Activated CD4-positive, CD25-positive, alpha-beta regulatory T cell treated with anti-CD3 and anti-CD28 coated beads, Interleukin-2, amount 50 U/mL, for 16 hours (primary cell): Measurements from ENCODE around the gene DCAF7.

Experiments used
- DNase-seq: peaks from one replicate; pipeline ENCODE4 v3.0.0-alpha.2; 2020; ENCODE audit warnings: low read depth, low spot score

The DCAF7 gene

GRCh38 chr17:63544467-63545301 is 5.6 kb upstream of the DCAF7 start:
- DNase-seq: no peak

GRCh38 chr17:63546308-63547082 is 3.8 kb upstream of the DCAF7 start:
- no peak for DNase-seq

- no peak for DNase-seq
Measured at GRCh38 chr17:63547083-63547523, 3.2 kb upstream of the DCAF7 start.

- no peak for DNase-seq
Measured at GRCh38 chr17:63549289-63549945, 860 bp upstream of the DCAF7 start.

GRCh38 chr17:63550817-63551639 is 751 bp downstream of the DCAF7 start:
- no peak for DNase-seq

- no peak for DNase-seq
Measured at GRCh38 chr17:63552211-63552610, 1.9 kb downstream of the DCAF7 start.

- DNase-seq: no peak
Measured at GRCh38 chr17:63555500-63556156, 5.4 kb downstream of the DCAF7 start.

- no peak for DNase-seq
Measured at GRCh38 chr17:63557416-63557815, 7.1 kb downstream of the DCAF7 start.

GRCh38 chr17:63558441-63558840 is 8.2 kb downstream of the DCAF7 start:
- no peak for DNase-seq

GRCh38 chr17:63561819-63562218 is 11.5 kb downstream of the DCAF7 start:
- no peak for DNase-seq

GRCh38 chr17:63563339-63563738 is 13.1 kb downstream of the DCAF7 start:
- DNase-seq: no peak

GRCh38 chr17:63564562-63564961 is 14.3 kb downstream of the DCAF7 start:
- DNase-seq: no peak

- no peak for DNase-seq
Measured at GRCh38 chr17:63567229-63567628, 17.0 kb downstream of the DCAF7 start.

GRCh38 chr17:63568563-63568962 is 18.3 kb downstream of the DCAF7 start:
- DNase-seq: no peak

GRCh38 chr17:63571632-63572310 is 21.5 kb downstream of the DCAF7 start:
- no peak for DNase-seq

- DNase-seq: no peak
Measured at GRCh38 chr17:63573634-63574033, 23.4 kb downstream of the DCAF7 start.

- DNase-seq: no peak
Measured at GRCh38 chr17:63578027-63578768, 27.9 kb downstream of the DCAF7 start.

- DNase-seq: no peak
Measured at GRCh38 chr17:63578769-63579111, 28.5 kb downstream of the DCAF7 start.

- no peak for DNase-seq
Measured at GRCh38 chr17:63579633-63580032, 29.4 kb downstream of the DCAF7 start.

GRCh38 chr17:63587770-63588169 is 37.5 kb downstream of the DCAF7 start:
- no peak for DNase-seq
